ENCODE results near the gene FOXF1.

FOXF1 gene

GRCh38 chr16:86504315-86505184 lies 5.8 kb upstream of the FOXF1 start:
- no peak for DNase-seq (ENCODE audit: low read depth in 2 of 3, low spot score in 2 of 3)

DNA sequence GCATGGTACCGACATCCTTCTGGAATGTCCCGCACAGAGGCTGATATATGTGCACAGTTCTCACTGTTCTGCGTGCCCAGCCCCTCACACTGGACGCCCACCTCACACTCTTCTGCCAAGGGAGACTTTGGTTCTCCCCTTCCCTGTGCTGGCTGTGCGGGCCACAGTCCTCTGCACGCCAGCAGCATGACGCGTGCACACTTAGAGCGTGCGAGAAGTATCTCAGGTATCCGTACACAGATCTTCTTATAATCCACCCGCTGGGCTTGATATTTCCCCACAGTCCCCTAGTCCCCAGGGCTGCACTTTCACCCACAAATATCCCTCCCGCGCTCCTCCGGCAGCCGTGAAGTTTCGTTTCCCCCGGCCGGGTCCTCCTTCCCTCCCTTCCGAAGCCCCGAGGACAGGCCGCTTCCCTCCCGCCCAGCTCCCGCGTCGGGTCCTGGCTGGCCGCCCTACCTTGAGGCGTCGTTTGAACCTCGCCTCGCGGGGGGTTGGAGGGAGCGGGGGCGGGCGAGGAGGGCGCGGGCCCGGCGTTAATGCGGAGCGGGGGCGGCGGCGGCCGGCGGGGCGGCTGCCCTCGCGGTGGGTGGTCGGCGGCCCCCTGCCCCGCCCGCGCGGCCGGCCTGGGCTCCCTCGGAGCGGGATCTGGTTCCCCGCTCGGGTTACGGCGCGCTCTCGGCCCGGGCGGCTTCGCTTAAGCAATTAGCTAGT lies 5.0 kb upstream of the FOXF1 start:
- DNase-seq (ENCODE audit: low read depth in 2 of 3, low spot score in 2 of 3) = no peak

DNA sequence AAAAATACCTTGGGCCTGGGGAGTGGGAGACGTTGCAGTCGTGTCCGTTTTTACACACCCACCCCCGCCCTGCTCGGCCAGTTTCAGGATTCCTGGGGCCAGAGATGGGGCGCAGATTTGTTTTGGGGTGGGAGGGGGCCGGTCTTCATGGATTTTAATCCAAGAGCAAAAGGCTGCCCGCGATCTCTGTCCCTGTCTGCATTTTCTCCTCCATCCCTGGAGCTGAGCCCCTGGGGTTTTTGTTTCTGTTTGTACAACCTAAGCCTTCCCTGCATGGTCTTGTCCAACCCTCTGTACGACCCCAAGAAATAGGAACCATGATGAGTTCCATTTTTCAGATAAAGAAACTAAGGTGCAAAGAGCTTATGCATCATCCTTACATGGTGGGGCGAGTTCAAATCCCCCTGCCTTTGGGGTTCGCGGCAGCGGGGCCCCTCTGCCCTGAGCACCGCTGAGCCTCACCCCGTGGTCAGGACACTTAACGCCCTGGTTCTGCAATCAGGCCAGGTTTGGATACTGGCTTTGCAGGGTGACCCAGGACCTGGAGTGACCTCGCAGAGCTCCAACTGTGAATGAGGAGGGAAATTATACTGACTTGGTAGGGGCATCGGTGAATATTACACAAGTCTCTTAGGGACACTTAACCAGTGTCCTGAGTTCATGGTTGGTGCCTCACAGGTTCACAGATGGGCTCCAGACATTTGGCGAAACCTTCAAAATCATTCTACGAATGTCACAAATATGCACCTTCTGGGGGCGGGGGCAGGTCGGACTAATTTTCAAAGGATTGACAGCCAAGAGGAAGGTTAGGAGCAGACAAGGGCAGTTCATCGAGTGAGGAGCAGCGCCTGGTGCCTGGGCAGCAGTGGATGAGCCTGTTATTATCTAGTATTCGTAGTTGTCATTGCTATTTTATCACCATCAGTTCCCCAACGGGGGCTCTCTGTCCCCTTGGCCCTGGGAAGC lies 4.1 kb upstream of the FOXF1 start:
- no peak for DNase-seq (ENCODE audit: low read depth in 2 of 3, low spot score in 2 of 3)

GRCh38 chr16:86507173-86508027 lies 2.9 kb upstream of the FOXF1 start:
- no peak for DNase-seq (ENCODE audit: low read depth in 2 of 3, low spot score in 2 of 3)

DNA sequence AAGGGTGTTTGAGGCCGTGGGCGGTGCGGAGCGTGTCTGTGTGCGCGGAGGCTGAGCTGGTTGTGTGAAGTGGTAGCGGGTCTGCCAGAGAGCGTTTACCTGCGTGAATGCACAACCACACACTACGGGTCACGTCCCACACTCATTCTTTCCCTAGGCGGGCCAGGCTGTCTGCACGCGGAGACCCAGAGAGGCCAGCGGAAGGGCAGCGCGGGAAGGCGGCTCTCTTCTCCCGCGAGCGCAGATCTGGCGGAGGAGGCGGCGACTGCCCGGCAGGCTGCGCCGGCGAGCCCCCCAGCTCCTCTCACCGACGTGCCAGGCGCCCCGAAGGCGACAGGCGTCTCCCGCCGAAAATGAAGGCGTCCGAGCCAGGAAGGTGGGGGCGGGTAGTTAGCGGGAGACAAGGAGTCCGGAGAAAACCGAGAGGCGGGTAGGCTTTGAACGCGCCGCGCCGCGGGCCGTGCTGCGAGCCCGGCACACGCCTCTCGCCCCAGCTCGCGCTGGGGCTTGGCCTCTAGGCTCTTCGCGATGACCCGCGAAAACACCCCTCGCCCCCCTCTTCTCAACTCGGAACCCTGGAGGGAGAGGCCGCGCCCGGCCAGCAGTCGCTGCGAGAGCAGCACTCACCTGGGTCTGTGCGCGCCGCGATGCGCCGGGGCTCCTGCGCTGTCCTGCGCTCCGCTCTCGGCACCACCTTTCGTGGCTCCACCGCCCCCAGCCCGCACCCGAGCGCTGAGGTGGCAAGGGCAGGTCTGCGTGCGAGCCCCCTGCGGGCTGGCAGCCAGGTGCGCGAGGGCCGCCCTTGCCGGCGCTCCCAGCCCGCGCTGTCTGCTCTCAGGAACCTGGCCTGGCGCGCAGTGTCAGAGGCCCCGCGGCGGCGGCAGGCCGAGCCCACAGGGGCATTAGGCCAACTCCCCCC lies 2.0 kb upstream of the FOXF1 start:
- DNase-seq (ENCODE audit: low read depth in 2 of 3, low spot score in 2 of 3) = no peak

- no peak for DNase-seq (ENCODE audit: low read depth in 2 of 3, low spot score in 2 of 3)
Measured at GRCh38 chr16:86508947-86509758, 1.2 kb upstream of the FOXF1 start.

- no peak for DNase-seq (ENCODE audit: low read depth in 2 of 3, low spot score in 2 of 3)
Measured at GRCh38 chr16:86509759-86510464, 415 bp upstream of the FOXF1 start.

DNA sequence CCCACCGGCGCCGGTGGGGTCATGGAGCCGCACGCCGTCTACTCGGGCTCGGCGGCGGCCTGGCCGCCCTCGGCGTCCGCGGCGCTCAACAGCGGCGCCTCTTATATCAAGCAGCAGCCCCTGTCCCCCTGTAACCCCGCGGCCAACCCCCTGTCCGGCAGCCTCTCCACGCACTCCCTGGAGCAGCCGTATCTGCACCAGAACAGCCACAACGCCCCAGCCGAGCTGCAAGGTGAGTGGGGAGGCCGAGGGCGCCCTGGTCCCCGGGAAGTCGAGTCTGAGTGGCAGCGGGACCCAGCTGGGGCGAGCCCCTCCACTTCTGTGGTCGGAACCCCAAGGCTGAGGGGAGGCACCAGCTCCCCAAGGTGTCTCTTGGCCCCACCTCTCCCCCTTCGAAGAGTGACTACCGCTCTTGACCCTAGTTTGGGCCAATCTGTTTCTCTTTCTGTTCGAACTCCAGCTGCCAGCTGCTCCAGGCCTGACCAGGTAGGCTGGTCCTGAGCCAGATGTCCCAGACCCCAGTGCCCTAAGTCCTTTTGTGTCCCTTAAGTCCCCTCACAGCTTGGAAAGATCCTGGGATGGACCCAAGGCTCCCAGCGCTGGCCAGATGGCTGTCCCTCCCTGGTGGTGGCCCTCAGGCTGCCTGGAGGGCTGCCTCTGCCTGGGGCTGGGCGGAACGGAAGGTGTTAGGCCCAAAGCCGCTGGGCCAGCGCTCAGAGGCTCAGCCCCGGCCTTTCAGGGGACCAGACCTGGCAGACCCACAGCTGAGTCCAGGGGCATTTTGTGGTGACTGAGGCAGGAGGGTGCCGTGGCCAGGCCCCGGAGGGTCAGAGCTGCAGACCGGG lies 1.2 kb downstream of the FOXF1 start:
- no peak for DNase-seq (ENCODE audit: low read depth in 2 of 3, low spot score in 2 of 3)

DNA sequence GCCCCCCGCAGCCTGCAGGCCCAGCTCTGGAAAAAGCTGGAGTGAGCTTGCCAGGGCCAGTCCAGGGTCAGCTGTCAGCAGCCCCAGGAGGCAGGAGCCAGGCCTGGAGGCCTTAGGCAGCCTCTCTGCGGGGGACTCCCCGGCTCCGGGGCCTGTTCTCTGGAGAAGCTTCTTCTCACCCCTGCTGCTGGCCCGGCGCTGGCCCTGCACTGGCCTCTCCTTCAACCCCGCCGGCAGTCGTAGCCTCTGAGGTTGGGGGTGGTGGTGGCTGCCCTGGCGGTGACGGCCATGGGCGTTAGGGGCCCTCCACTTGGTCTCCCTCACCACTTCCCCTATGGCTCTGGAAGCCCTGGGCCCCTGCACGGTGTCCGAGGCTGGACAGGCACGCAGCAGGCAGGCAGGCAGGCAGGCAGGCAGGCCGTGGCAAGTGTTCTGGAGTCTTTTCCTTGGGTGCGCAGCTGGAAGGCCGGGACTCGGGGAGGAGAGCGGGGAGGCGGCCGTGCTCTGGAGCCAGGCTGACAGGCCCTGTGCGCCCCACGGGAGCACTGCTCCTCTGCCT lies 2.1 kb downstream of the FOXF1 start:
- no peak for DNase-seq (ENCODE audit: low read depth in 2 of 3, low spot score in 2 of 3)

DNA sequence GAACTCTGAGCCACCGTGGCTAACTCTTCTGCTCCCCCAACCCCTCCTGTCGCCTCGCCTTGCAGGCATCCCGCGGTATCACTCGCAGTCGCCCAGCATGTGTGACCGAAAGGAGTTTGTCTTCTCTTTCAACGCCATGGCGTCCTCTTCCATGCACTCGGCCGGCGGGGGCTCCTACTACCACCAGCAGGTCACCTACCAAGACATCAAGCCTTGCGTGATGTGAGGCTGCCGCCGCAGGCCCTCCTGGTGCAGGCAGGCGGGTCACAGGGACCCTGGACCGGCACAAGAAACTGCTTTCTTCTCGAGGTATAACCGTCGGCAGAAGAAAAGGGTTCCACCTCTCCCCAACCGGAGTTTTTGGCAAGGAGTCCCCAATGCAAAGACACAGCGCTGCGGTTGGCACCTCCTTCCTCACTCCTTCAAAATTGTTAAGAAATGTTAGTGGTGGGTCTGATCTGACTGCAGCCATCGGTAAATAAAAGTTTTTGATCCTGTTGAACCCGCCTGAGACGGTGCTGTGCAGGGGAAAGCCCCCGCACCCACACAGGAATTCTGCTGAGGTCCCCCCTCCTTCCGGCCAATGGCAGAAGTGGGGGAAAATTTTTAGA lies 2.6 kb downstream of the FOXF1 start:
- no peak for DNase-seq (ENCODE audit: low read depth in 2 of 3, low spot score in 2 of 3)

DNA sequence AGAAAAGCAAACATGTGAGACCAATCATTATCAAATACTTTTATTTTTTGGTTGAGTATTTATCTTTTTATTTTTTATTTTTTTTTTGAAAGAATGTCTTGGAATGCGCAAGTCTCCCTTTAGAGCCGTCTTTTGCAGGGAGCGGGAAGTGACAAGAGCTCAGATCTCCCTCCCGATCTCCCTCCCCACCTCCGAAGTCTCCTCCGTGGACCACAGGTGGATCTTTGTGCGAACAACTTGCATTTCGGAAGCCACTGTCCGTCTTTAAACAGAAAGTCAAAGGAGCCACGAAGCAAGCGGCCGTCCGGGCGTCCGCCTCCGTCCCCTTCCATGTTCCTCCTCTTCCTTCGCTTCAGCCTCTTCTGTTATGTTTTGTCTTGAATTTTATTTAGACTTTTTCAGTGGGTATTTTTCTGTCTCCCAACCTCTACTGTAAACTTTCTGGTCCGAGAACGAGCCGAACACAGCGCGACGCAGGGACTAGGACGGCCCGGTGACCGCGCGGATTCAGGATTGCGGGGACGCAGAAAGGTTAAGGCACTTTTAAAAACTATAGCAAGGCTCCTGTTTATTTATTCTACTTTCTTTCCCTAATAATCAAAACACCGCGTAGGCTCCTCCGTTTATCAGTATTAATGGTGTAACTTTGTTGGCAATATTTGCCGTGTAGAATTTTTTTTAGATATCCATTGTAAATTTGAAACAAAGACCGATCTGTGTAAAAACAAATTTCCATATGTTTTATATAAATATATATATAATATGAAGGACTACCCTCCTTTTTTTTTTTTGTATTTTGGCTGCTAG lies 3.3 kb downstream of the FOXF1 start:
- no peak for DNase-seq (ENCODE audit: low read depth in 2 of 3, low spot score in 2 of 3)

DNA sequence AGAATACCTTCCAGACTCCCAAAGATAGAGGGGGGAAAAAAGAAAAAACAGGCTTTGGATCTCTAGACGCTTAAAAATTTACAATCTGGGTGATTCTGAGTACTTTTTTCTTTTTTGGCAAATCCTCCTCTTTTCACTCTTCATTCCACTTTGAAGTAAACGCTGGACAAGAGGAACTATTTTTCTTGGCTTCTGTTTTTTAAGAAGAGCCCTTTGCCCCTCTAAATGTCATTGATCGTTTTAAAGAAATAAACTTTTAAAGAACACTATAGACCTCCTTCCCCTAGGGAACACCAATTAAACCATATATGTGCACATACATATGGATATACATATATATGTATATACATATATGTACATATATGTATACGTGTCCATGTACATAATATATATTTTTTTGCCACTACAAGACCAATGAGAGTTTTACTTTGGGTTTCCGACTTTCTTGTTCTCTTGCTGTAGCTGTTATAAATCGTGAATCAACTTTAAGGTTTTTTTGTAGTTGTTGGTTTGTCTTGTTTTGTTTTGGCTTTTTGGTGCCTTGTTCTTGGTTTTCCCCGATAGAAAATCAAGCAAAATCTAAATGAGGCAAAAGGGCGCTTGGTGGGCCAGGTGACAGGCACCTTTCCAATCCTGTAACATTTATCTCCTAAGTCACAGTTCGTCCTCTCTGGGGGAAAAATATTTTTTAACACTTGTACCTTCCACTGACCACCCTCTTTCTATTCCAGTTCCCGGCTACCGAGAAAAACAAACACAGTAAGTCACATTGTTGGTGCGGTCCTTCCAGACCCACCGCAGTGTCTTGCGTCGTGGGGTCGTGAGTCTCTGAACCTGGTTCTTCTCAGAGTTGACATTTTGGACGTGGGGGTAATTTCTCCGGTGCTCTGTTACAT lies 4.4 kb downstream of the FOXF1 start:
- no peak for DNase-seq (ENCODE audit: low read depth in 2 of 3, low spot score in 2 of 3)

DNA sequence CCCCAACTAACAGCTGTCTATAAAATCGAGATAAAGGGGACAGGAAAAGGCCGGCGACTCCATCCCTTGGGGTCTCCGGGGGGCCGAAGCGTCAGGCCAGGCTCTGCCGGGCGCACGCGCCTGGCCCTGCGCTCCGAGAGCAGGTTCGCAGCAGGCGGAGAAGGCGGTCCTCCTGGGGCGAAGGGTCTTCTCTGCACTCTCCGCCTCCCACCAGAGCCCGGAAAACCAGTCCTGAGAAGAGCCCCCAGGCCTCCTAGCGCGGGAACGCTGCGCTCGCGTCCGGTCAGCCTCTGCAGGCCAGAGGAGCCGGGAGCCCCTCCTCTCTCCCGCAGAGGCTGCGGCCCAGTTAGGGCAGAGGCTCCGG lies 5.1 kb downstream of the FOXF1 start:
- DNase-seq (ENCODE audit: low read depth in 2 of 3, low spot score in 2 of 3) = no peak

DNA sequence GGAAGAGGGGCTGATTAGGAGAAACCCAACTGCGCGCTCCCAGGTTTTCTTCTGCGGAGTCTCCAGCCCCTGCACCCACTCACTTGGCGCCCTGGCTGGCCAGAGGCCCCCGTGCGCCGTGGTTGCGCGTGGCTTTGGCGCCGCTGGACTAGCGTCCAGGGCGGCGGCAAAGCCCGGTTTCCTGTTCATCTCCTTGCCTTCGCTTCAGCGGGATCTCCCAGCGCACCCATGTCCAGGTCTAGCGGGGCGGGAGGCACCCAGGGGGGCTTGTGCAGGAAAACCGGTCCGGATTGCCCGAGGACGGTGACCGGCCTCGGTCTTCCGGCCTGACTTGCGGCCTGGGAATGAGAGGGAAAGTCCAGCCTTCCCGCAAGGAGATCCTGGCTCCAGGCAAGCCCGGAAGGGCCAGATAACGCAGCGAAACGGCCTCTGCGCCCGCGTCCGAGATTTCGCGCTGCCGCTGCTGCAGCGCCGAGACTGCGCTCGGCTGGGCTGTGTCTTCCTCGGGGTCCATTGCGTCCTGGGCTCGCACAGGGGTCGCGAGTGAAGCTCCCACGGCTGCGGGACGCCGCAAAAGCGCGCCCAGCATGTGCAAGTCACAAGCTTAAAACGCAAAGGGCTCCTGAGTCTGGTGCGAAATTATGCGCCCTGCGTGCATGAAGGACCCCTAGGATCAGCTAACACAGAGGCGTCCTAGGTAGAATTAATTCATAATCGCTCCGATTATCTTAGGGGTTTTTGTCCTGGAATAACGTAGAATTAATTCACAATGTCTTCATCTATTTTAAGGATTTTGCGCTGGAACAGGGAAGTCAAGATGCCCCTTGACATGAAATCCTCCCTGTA lies 5.7 kb downstream of the FOXF1 start:
- no peak for DNase-seq (ENCODE audit: low read depth in 2 of 3, low spot score in 2 of 3)

Data from activated CD8-positive, alpha-beta memory T cell treated with anti-CD3 and anti-CD28 coated beads for 48 hours (primary cell).